ENCODE results near the gene PNLIPRP1. TPM values are rescaled to one million over a fixed set of nuclear protein-coding genes. Genes with fewer than 3 reads are reported as not detected.

Gene PNLIPRP1
- total and polyA plus RNA-seq, 10 of the 15 experiments (the other 5 are each of a cell fraction or from before 2014, with no cell fraction given), result 0.74 TPM; not detected in 9

DNA sequence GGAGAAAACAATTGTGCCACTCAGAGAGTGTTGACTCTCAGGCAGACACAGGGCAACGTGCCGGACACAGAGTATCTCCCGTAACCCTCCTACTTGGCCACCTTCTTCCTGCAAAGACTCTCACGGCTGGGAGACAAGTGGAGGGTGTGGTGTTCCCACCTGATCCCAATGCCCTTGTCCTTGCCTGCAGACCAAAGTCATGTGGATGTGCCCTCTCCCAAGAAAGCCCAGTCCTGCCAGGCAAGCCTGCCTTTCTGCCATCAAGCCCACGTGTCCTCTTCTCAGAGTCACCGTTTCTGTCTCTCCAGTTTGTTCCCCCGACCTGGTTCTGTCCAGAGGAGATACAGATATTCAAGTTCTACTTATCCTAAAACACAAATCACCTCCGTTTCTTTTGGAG, 30.7 kb downstream of the PNLIPRP1 start:
- H3K4me2 ChIP-seq (ENCODE audit: control insufficient read depth, insufficient read depth), result no peak overlapping the region
- SMC1A ChIA-PET (ENCODE audit: uncharacterized antibody, unreplicated experiment), result no interaction called here
- no peak overlapping the region for H3K27ac ChIP-seq (ENCODE audit: control insufficient read depth, insufficient read depth)
- 26% methylated on average over 8 of the region's 8 CpGs for WGBS (ENCODE audit: insufficient coverage, insufficient replicate concordance, low lambda C conversion rate, missing lambda C conversion rate)
- DNase-seq (ENCODE audit: low read depth, low spot score) (no peak), ATAC-seq (no peak), FAIRE-seq (no peak)
- H3K36me3 ChIP-seq (ENCODE audit: control insufficient read depth in 2 of 2, insufficient read depth in 2 of 2, low read length in 1 of 2), result no peaks in the 10 kb centered on the region
- TF ChIP-seq GATAD2B (conservative IDR thresholded peaks at IDR 0.05; ENCODE audit: low read depth) (no peak), SMC3 (IDR thresholded peaks at IDR 0.05; ENCODE audit: borderline replicate concordance, low read length) (no peak), BCL11A (IDR thresholded peaks at IDR 0.05; ENCODE audit: low read depth, low read length) (no peak), TAF1 (IDR thresholded peaks at IDR 0.05; ENCODE audit: borderline replicate concordance, low read depth, low read length) (no peak), BMI1 (IDR thresholded peaks at IDR 0.05; ENCODE audit: borderline replicate concordance) (no peak), NR2C1 (IDR thresholded peaks at IDR 0.05) (no peak), LARP7 (IDR thresholded peaks at IDR 0.05) (no peak), ESRRA (IDR thresholded peaks at IDR 0.05; ENCODE audit: low read length) (no peak), STAT1 (conservative IDR thresholded peaks at IDR 0.05) (no peak), GABPA (IDR thresholded peaks at IDR 0.05; ENCODE audit: low read depth) (no peak)
- TF ChIP-seq, protein P1, sequence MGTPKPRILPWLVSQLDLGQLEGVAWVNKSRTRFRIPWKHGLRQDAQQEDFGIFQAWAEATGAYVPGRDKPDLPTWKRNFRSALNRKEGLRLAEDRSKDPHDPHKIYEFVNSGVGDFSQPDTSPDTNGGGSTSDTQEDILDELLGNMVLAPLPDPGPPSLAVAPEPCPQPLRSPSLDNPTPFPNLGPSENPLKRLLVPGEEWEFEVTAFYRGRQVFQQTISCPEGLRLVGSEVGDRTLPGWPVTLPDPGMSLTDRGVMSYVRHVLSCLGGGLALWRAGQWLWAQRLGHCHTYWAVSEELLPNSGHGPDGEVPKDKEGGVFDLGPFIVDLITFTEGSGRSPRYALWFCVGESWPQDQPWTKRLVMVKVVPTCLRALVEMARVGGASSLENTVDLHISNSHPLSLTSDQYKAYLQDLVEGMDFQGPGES (IDR thresholded peaks at IDR 0.05), result no peak
- no peaks in the 10 kb centered on the region for H4K20me1 ChIP-seq (ENCODE audit: control insufficient read depth, insufficient read depth)
- H3K27me3 ChIP-seq (replicated peaks in 1 of 2; ENCODE audit: control insufficient read depth in 2 of 2, insufficient read depth in 2 of 2, low read length in 1 of 2), result no peaks in the 10 kb centered on the region; a peak in 1 of 4 replicates
- RAD21 ChIA-PET (ENCODE audit: unreplicated experiment), result no interaction called here
- H3K4me1 ChIP-seq (ENCODE audit: control insufficient read depth, insufficient read depth, low read length), result no peaks in the 10 kb centered on the region
- POLR2A ChIA-PET, result no interaction called here
- intact Hi-C loops (cut with micrococcal nuclease; ENCODE audit: unreplicated experiment) (no loop called here), in situ Hi-C loops (cut with MboI) (no loop called here)
- no peak overlapping the region for H3K4me3 ChIP-seq
- H3K9me3 ChIP-seq (replicated peaks; ENCODE audit: control insufficient read depth, insufficient read depth, low read length), result no peaks in the 10 kb centered on the region
- BruUV-seq (replicated peaks), result no TSS peak
- H3K79me2 ChIP-seq (ENCODE audit: control insufficient read depth, insufficient read depth, low read length), result no peaks in the 10 kb centered on the region
- CTCF ChIA-PET, result no interaction called here
- no peak overlapping the region for H2AFZ ChIP-seq (ENCODE audit: control insufficient read depth, low read depth, low read length)
- H3K9ac ChIP-seq (ENCODE audit: control insufficient read depth, insufficient read depth, low read length), result no peak overlapping the region
